OCI-LY7 (cell line): ENCODE measurements around the gene GRIPAP1.

Experiments used
- EZH2phosphoT487 ChIP-seq: fragments of 200-600 bp; sonication (generic); IDR thresholded peaks from 2 replicates; pipeline ENCODE4 v1.6.1; 2018; ENCODE audit warnings: low read depth, borderline replicate concordance, mild to moderate bottlenecking, mixed run types, antibody characterized with exemption, low read length, moderate library complexity, mixed read lengths
- TF ChIP-seq, protein P1 (sequence below): fragments of 200-600 bp; sonication (generic); conservative IDR thresholded peaks from 2 replicates; pipeline ENCODE4 v1.5.1; 2014; ENCODE audit warnings: mild to moderate bottlenecking, antibody characterized with exemption, low read length, moderate library complexity, mixed read lengths

DNA sequence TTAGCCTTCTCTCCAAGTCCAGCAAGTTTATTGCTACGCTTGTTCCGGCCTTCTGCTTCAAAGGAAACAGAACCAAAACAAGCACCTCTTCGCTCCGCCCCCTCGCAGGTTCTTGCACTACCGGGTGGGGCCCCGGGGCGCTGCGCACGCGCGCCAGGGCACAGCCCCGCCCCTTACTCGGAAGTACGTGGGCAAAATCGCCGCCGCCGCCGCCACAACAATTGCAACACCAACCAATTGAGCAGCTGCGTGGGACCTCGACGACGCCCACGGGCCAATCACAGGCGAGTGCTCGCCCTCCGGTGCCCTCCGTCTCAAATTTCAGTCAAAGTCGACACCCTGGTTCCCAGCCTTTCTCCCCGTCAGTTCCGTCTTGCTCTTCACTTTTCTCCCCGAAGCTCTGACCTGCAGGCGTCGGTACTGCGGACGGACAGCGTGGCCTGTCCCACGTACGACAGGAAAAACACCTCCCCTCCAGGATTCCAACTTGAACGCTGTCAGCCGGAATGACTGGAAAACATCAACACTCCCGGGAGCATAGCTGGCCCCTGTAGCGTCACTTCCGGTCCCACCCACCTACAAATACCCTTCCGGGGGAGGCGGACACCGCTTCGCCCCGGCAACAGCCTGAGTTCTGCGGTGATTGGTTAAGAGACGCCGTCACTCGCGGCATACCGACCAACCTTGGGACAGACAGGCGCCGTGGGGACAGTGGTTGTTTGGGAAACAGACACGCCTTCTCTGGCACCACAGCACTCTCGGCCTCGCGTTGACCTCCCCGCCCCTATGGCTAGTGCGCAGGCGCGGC, 44.0 kb downstream of the GRIPAP1 start:
- TF ChIP-seq, protein P1, sequence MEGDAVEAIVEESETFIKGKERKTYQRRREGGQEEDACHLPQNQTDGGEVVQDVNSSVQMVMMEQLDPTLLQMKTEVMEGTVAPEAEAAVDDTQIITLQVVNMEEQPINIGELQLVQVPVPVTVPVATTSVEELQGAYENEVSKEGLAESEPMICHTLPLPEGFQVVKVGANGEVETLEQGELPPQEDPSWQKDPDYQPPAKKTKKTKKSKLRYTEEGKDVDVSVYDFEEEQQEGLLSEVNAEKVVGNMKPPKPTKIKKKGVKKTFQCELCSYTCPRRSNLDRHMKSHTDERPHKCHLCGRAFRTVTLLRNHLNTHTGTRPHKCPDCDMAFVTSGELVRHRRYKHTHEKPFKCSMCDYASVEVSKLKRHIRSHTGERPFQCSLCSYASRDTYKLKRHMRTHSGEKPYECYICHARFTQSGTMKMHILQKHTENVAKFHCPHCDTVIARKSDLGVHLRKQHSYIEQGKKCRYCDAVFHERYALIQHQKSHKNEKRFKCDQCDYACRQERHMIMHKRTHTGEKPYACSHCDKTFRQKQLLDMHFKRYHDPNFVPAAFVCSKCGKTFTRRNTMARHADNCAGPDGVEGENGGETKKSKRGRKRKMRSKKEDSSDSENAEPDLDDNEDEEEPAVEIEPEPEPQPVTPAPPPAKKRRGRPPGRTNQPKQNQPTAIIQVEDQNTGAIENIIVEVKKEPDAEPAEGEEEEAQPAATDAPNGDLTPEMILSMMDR: no peak
- no peak for TF ChIP-seq EZH2phosphoT487
